KBM-7 (cell line): ENCODE measurements around the gene ABCC1.

Experiments used
- DNase-seq: peaks from one replicate; pipeline ENCODE4 v3.0.0-alpha.2; 2015
- in situ Hi-C: fragments of 300-500 bp; cut with MboI; formaldehyde crosslinking; loops from 2 replicates; pipeline ENCODE4 v1.14.3; 2020; ENCODE audit warnings: low sequenced_read_pairs, low pct_unique_long_range_greater_than_20kb, mixed read lengths

ABCC1 gene

GRCh38 chr16:16013812-16014211 is 64.4 kb downstream of the ABCC1 start:
- in situ Hi-C loops: no loop called here
- DNase-seq: no peak

GRCh38 chr16:16014329-16015224 is 65.2 kb downstream of the ABCC1 start:
- in situ Hi-C loops: no loop called here
- no peak for DNase-seq

- in situ Hi-C loops: no loop called here
Measured at GRCh38 chr16:16015849-16016248, 66.4 kb downstream of the ABCC1 start.

GRCh38 chr16:16016388-16016964 is 67.1 kb downstream of the ABCC1 start:
- in situ Hi-C loops: no loop called here
- no peak for DNase-seq

More at GRCh38 chr16:16015849-16016248, 66.4 kb downstream of the ABCC1 start:
- DNase-seq: no peak

GRCh38 chr16:16017812-16018211 is 68.4 kb downstream of the ABCC1 start:
- in situ Hi-C loops: no loop called here
- no peak for DNase-seq

- no peak for DNase-seq
- in situ Hi-C loops: no loop called here
Measured at GRCh38 chr16:16018705-16019104, 69.3 kb downstream of the ABCC1 start.

GRCh38 chr16:16019488-16019887 is 70.1 kb downstream of the ABCC1 start:
- no peak for DNase-seq
- in situ Hi-C loops: no loop called here

- in situ Hi-C loops: no loop called here
- no peak for DNase-seq
Measured at GRCh38 chr16:16020291-16020690, 70.9 kb downstream of the ABCC1 start.

- in situ Hi-C loops: no loop called here
- DNase-seq: peak; percentile 70
Measured at GRCh38 chr16:16021020-16021419, 71.6 kb downstream of the ABCC1 start.

- in situ Hi-C loops: no loop called here
- DNase-seq: no peak
Measured at GRCh38 chr16:16021646-16021987, 72.2 kb downstream of the ABCC1 start.

GRCh38 chr16:16021988-16022682 is 72.7 kb downstream of the ABCC1 start:
- peak; percentile 38 for DNase-seq
- in situ Hi-C loops: no loop called here

- in situ Hi-C loops: no loop called here
- no peak for DNase-seq
Measured at GRCh38 chr16:16022683-16023064, 73.3 kb downstream of the ABCC1 start.

- in situ Hi-C loops: no loop called here
- DNase-seq: no peak
Measured at GRCh38 chr16:16025214-16025968, 76.0 kb downstream of the ABCC1 start.

- no peak for DNase-seq
- in situ Hi-C loops: no loop called here
Measured at GRCh38 chr16:16027728-16028310, 78.4 kb downstream of the ABCC1 start.

GRCh38 chr16:16028311-16028999 is 79.0 kb downstream of the ABCC1 start:
- no peak for DNase-seq
- in situ Hi-C loops: no loop called here

- in situ Hi-C loops: no loop called here
- no peak for DNase-seq
Measured at GRCh38 chr16:16029431-16030011, 80.1 kb downstream of the ABCC1 start.

- no peak for DNase-seq
- in situ Hi-C loops: no loop called here
Measured at GRCh38 chr16:16030449-16030848, 81.0 kb downstream of the ABCC1 start.

- DNase-seq: no peak
- in situ Hi-C loops: no loop called here
Measured at GRCh38 chr16:16031401-16031800, 82.0 kb downstream of the ABCC1 start.
